T-cell (primary cell): ENCODE data around the gene KIF1A. TPM values are rescaled to one million over a fixed set of nuclear protein-coding genes. Genes with fewer than 3 reads are reported as not detected.
"Not testable (repeated sequence)": the region's sequence is repeated elsewhere in the genome, so short reads cannot be mapped to it uniquely, and the experiment has no call there.

Experiments
- ATAC-seq, 4 experiments: fragments of 200-7000 bp in 3 of 4; fragments of 150-1000 bp in 1 of 4; cut with Tn5 transposase; replicated peaks in 1 of 4; 1 replicate in 3 of 4; 2 replicates in 1 of 4; pipeline ENCODE4 v1.10.0; 2021; ENCODE audit warnings: moderate library complexity in 3 of 4, mild to moderate bottlenecking in 2 of 4, moderate number of reproducible peaks in 1 of 4
- CTCF ChIA-PET, 2 donors: fragments of 300-600 bp; sonication (Branson Sonifier 250); formaldehyde crosslinking; loops; one replicate each; lab custom pipeline; 2022; ENCODE audit warnings: antibody characterized with exemption in 2 of 2; lab: Charles Lee
- POLR2A ChIA-PET, 2 donors: fragments of 300-600 bp; sonication (Branson Sonifier 250); formaldehyde crosslinking; loops; one replicate each; lab custom pipeline; 2022; ENCODE audit warnings: antibody characterized with exemption in 2 of 2; lab: Charles Lee
- DNase-seq, 35 experiments: peaks; one replicate each; pipeline versions ENCODE4 v3.0.0 to v3.0.0-alpha.2; 2013 to 2023
- H3K27ac ChIP-seq: one replicate; pipeline ENCODE4 v1.5.1; 2013; ENCODE audit warnings: low read length
- H3K27me3 ChIP-seq, 2 experiments: replicated peaks in 1 of 2; 1 replicate in 1 of 2; 2 replicates in 1 of 2; pipeline versions ENCODE4 v1.6.1 to v1.7.0; 2013; ENCODE audit warnings: low read length in 1 of 2, mixed read lengths in 1 of 2; ENCODE audit not compliant: control insufficient read depth in 2 of 2, insufficient read depth in 2 of 2; ENCODE audit errors: extremely low read depth in 1 of 2
- H3K36me3 ChIP-seq, 2 donors: 1 replicate in 1 of 2; 2 replicates in 1 of 2; pipeline versions ENCODE4 v1.6.1 to v1.7.0; 2013; ENCODE audit warnings: low read length in 1 of 2; ENCODE audit not compliant: control insufficient read depth in 2 of 2, insufficient read depth in 1 of 2; ENCODE audit errors: extremely low read depth in 1 of 2
- H3K4me1 ChIP-seq, 2 experiments: 1 replicate in 1 of 2; 2 replicates in 1 of 2; pipeline versions ENCODE4 v1.6.1 to v1.7.0; 2013; ENCODE audit warnings: low read length in 2 of 2, mixed read lengths in 1 of 2; ENCODE audit not compliant: insufficient read depth in 2 of 2, control insufficient read depth in 1 of 2; ENCODE audit errors: extremely low read depth in 1 of 2
- H3K4me3 ChIP-seq, 2 donors: 1 replicate in 1 of 2; 2 replicates in 1 of 2; pipeline versions ENCODE4 v1.5.1 to v1.7.0; 2013; ENCODE audit warnings: mild to moderate bottlenecking in 2 of 2, low read length in 1 of 2, moderate library complexity in 1 of 2; ENCODE audit not compliant: control insufficient read depth in 1 of 2; ENCODE audit errors: extremely low read depth in 1 of 2
- H3K9me3 ChIP-seq: 2 replicates; pipeline ENCODE4 v1.7.0; 2013
- H3K27ac Mint-ChIP-seq, 2 donors: one replicate each; pipeline ENCODE4 v1.8.0; 2020 to 2021; ENCODE audit warnings: mild to moderate bottlenecking in 2 of 2, mixed read lengths in 2 of 2
- H3K27me3 Mint-ChIP-seq, 2 donors: one replicate each; pipeline ENCODE4 v1.8.0; 2021 to 2022; ENCODE audit warnings: mixed read lengths in 2 of 2
- H3K36me3 Mint-ChIP-seq: one replicate; pipeline ENCODE4 v1.8.0; 2021; ENCODE audit warnings: mixed read lengths
- H3K4me1 Mint-ChIP-seq, 3 donors: one replicate each; pipeline ENCODE4 v1.8.0; 2020 to 2022; ENCODE audit warnings: mixed read lengths in 3 of 3, mild to moderate bottlenecking in 1 of 3
- H3K4me3 Mint-ChIP-seq, 3 donors: one replicate each; pipeline ENCODE4 v1.8.0; 2020 to 2022; ENCODE audit warnings: mild to moderate bottlenecking in 3 of 3, mixed read lengths in 3 of 3, moderate library complexity in 3 of 3
- H3K9me3 Mint-ChIP-seq, 3 donors: one replicate each; pipeline ENCODE4 v1.8.0; 2020 to 2022; ENCODE audit warnings: mixed read lengths in 3 of 3
- WGBS: methylation state at CpG from one replicate; pipeline ENCODE4 v1.1.5; 2013; ENCODE audit warnings: missing lambda C conversion rate; ENCODE audit not compliant: insufficient coverage; 5-methylcytosine and 5-hydroxymethylcytosine counted together
- total RNA-seq, 35 experiments: library from RNA in 6 of 35; stranded (reverse) in 6 of 35; fragments of 120-200 nt in 1 of 35; gene quantifications; one replicate each; pipeline versions ENCODE4 v1.2.1 to v1.2.4 and lab custom pipeline; 2013 to 2026

Gene KIF1A
- total RNA-seq, 5 donors from 2014 or later (not counting 1 experiment from before 2014, with no cell fraction given) = 0.43 to 0.58 (median 0.51) TPM; not detected in 2

GRCh38 chr2:240782886-240783818 lies 36.9 kb downstream of the KIF1A start:
- no peaks in the 10 kb centered on the region for H3K9me3 ChIP-seq
- H3K27ac ChIP-seq = no peak overlapping the region
- no peaks in the 10 kb centered on the region for H3K4me1 ChIP-seq
- no peaks in the 10 kb centered on the region for H3K4me1 Mint-ChIP-seq
- peaks cover 0 to 42% of the 10 kb centered on the region in 2 experiments for H3K27me3 ChIP-seq
- H3K9me3 Mint-ChIP-seq = no peaks in the 10 kb centered on the region
- POLR2A ChIA-PET = no interaction called here
- no peaks in the 10 kb centered on the region for H3K36me3 Mint-ChIP-seq
- 89% methylated on average over 19 of the region's 32 CpGs for WGBS
- CTCF ChIA-PET = no interaction called here
- H3K4me3 ChIP-seq = no peak overlapping the region
- H3K27me3 Mint-ChIP-seq = peaks cover 0 to 3% of the 10 kb centered on the region in 2 donors
- ATAC-seq = no peak
- H3K36me3 ChIP-seq = no peaks in the 10 kb centered on the region
- no peak overlapping the region for H3K27ac Mint-ChIP-seq
- no peak overlapping the region for H3K4me3 Mint-ChIP-seq
- no peak for DNase-seq

- no peak for DNase-seq
- 92% methylated on average over 31 of the region's 43 CpGs for WGBS
- no peak overlapping the region for H3K27ac Mint-ChIP-seq
- H3K9me3 ChIP-seq = no peaks in the 10 kb centered on the region
- no peaks in the 10 kb centered on the region for H3K36me3 ChIP-seq
- no peak overlapping the region for H3K4me3 ChIP-seq
- H3K36me3 Mint-ChIP-seq = no peaks in the 10 kb centered on the region
- ATAC-seq = no peak
- no peaks in the 10 kb centered on the region for H3K4me1 ChIP-seq
- H3K27me3 ChIP-seq = peaks cover 0 to 39% of the 10 kb centered on the region in 2 experiments
- H3K27ac ChIP-seq = no peak overlapping the region
- CTCF ChIA-PET = no interaction called here
- no peak overlapping the region for H3K4me3 Mint-ChIP-seq
- H3K9me3 Mint-ChIP-seq = no peaks in the 10 kb centered on the region
- H3K4me1 Mint-ChIP-seq = no peaks in the 10 kb centered on the region
- no peaks in the 10 kb centered on the region for H3K27me3 Mint-ChIP-seq
- POLR2A ChIA-PET = no interaction called here
Observed at GRCh38 chr2:240782221-240782885, 37.7 kb downstream of the KIF1A start.

- DNase-seq = no peak
- 91% methylated on average over 58 of the region's 58 CpGs for WGBS
- H3K27me3 Mint-ChIP-seq = no peaks in the 10 kb centered on the region
- H3K27ac ChIP-seq = no peak overlapping the region
- no peaks in the 10 kb centered on the region for H3K9me3 ChIP-seq
- no peaks in the 10 kb centered on the region for H3K9me3 Mint-ChIP-seq
- no peaks in the 10 kb centered on the region for H3K36me3 Mint-ChIP-seq
- H3K36me3 ChIP-seq = no peaks in the 10 kb centered on the region
- peaks cover 0 to 33% of the 10 kb centered on the region in 2 experiments for H3K27me3 ChIP-seq
- no peaks in the 10 kb centered on the region for H3K4me1 ChIP-seq
- H3K4me3 ChIP-seq = no peak overlapping the region
- no peak overlapping the region for H3K27ac Mint-ChIP-seq
- no peaks in the 10 kb centered on the region for H3K4me1 Mint-ChIP-seq
- no peak for ATAC-seq
- H3K4me3 Mint-ChIP-seq = no peak overlapping the region
- POLR2A ChIA-PET = no interaction called here
- CTCF ChIA-PET = no interaction called here
Observed at GRCh38 chr2:240781471-240782220, 38.4 kb downstream of the KIF1A start.

DNA sequence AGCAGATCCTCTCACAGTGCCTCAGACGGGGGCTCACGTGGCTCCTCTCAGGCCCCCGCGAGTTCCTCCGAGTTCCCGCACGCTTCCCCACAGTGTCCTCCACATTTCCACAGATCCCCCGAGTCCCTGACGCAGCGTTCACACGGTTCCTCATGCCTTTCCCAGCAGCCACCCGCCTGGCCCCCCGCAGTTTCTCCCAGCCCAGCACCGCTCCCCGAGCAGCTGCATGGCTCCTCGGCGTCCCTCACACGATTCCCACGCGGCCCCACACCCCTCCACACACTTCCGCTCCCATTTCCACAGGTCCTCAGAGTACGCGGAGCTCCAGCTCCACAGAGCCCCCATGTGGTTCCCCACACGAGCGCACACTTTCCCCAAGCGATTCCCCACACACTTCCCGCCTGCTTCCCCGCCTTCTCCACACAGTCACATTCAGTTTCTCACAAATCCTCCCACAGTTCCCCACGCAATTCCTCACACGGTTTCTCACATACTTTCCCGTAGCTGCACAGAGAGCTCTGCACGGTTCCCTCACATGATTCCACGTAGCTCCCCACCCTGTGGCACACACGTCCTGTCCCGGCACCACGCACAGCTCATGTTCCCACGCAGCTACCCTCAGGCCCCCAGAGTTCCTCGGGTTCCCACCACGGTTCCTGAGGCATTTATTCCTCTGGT lies 39.9 kb downstream of the KIF1A start:
- no peaks in the 10 kb centered on the region for H3K4me1 Mint-ChIP-seq
- no peak for DNase-seq
- Histone ChIP-seq H3K4me3 (no peak overlapping the region), H3K27me3 (peaks cover 0 to 19% of the 10 kb centered on the region in 2 experiments), H3K9me3 (no peaks in the 10 kb centered on the region), H3K36me3 (no peaks in the 10 kb centered on the region), H3K27ac (no peak overlapping the region), H3K4me1 (no peaks in the 10 kb centered on the region)
- no peaks in the 10 kb centered on the region for H3K36me3 Mint-ChIP-seq
- no peak for ATAC-seq
- 79% methylated on average over 34 of the region's 39 CpGs for WGBS
- CTCF ChIA-PET = interaction anchor here in 1 of 2 donors (0.6 kb wide), 1 partner anchor 293 kb away, joined by 3 read pairs; no protein-coding TSS in a partner anchor
- H3K9me3 Mint-ChIP-seq = no peaks in the 10 kb centered on the region
- no peaks in the 10 kb centered on the region for H3K27me3 Mint-ChIP-seq
- no peak overlapping the region for H3K4me3 Mint-ChIP-seq
- POLR2A ChIA-PET = no interaction called here
- no peak overlapping the region for H3K27ac Mint-ChIP-seq

- H3K27ac ChIP-seq, POLR2A ChIA-PET, H3K27ac Mint-ChIP-seq, CTCF ChIA-PET, H3K36me3 Mint-ChIP-seq, H3K4me1 Mint-ChIP-seq, DNase-seq, H3K4me1 ChIP-seq, ATAC-seq, H3K9me3 Mint-ChIP-seq, H3K9me3 ChIP-seq, H3K4me3 ChIP-seq, H3K36me3 ChIP-seq, H3K4me3 Mint-ChIP-seq, H3K27me3 Mint-ChIP-seq: not testable (repeated sequence)
- H3K27me3 ChIP-seq = peaks cover 0 to 17% of the 10 kb centered on the region in 2 experiments
- 84% methylated on average over 6 of the region's 6 CpGs for WGBS
Observed at GRCh38 chr2:240779250-240779832, 40.7 kb downstream of the KIF1A start.
